ENCODE results near the gene AIFM3. TPM values are rescaled to one million over a fixed set of nuclear protein-coding genes. Genes with fewer than 3 reads are reported as not detected.

The AIFM3 gene
- total and polyA plus RNA-seq, 2 of the 4 experiments (the other 2 are of a cell fraction): 0.09 to 0.18 TPM

DNA sequence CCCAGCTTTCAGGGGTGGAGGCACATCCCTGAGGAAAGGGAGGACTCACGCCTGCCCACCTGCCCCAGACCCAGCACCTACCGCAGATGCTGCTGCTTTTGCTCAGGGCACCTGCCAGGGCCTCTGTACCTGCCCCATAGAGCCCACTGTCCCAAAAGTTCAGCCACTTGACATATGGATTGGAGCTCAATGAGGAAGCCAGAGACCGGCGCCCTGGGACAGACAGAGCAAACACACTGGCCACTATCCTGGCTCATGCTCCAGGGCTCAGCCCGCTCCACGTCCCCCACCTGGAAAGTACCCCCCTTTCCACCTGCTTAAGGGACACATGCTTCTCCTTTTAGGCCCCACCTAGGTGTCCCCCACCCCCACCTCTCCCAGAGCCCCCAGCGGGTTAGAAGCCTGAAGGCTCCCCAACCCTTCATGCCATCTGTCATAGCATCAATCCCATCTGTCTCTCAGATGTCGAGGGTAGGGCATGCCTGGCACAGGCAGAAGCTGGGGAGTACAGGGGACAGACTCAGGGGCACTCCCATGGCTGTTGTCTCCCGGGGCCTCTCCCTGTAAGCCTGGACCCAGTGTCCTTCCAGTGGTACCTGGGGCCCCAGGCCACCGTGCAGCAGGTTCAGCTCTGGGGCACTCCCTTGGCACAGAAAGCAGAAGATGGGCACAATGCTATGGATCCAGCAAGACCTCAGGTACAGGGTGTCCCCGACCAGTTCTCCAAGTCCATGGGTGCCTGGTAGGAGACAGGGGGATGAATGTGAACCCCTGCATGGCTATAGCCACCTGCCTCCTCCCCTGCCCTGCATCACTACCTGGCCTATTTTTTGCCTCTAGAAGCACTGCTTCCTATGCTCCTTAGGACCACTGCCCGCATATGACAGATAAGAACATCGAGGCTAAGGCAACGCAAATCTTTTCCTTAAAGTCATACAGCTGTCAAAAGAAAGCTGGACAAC is 45.7 kb downstream of the AIFM3 start:
- H3K4me2 ChIP-seq (ENCODE audit: low read depth, low read length): no peak overlapping the region
- intact Hi-C loops (cut with micrococcal nuclease): no loop called here
- CTCF ChIA-PET: interaction anchor here (0.6 kb wide), 1 partner anchor 197 kb away, joined by 4 read pairs; no protein-coding TSS in a partner anchor
- TF ChIP-seq FOS (IDR thresholded peaks at IDR 0.05; ENCODE audit: low read depth, low read length) (no peak), RFX5 (IDR thresholded peaks at IDR 0.05; ENCODE audit: low read depth, low read length) (no peak), CEBPB (IDR thresholded peaks at IDR 0.05; ENCODE audit: low read depth, low read length) (no peak), POLR2A (IDR thresholded peaks at IDR 0.05; ENCODE audit: low read depth, low read length) (no peak), BHLHE40 (IDR thresholded peaks at IDR 0.05; ENCODE audit: low read depth, low read length) (no peak), NFE2L2 (IDR thresholded peaks at IDR 0.05; ENCODE audit: low read depth, low read length) (no peak), MAZ (IDR thresholded peaks at IDR 0.05; ENCODE audit: borderline replicate concordance, low read depth, low read length) (no peak), CHD1 (IDR thresholded peaks at IDR 0.05; ENCODE audit: low read depth, low read length) (no peak), RCOR1 (IDR thresholded peaks at IDR 0.05; ENCODE audit: insufficient replicate concordance, low read length) (no peak), SMC3 (IDR thresholded peaks at IDR 0.05; ENCODE audit: low read depth, low read length) (no peak), MXI1 (IDR thresholded peaks at IDR 0.05; ENCODE audit: borderline replicate concordance, low read depth, low read length) (no peak)
- TF ChIP-seq, protein P1, sequence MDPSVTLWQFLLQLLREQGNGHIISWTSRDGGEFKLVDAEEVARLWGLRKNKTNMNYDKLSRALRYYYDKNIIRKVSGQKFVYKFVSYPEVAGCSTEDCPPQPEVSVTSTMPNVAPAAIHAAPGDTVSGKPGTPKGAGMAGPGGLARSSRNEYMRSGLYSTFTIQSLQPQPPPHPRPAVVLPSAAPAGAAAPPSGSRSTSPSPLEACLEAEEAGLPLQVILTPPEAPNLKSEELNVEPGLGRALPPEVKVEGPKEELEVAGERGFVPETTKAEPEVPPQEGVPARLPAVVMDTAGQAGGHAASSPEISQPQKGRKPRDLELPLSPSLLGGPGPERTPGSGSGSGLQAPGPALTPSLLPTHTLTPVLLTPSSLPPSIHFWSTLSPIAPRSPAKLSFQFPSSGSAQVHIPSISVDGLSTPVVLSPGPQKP (IDR thresholded peaks at IDR 0.05; ENCODE audit: borderline replicate concordance, low read depth, low read length): no peak
- TF ChIP-seq, protein P2, sequence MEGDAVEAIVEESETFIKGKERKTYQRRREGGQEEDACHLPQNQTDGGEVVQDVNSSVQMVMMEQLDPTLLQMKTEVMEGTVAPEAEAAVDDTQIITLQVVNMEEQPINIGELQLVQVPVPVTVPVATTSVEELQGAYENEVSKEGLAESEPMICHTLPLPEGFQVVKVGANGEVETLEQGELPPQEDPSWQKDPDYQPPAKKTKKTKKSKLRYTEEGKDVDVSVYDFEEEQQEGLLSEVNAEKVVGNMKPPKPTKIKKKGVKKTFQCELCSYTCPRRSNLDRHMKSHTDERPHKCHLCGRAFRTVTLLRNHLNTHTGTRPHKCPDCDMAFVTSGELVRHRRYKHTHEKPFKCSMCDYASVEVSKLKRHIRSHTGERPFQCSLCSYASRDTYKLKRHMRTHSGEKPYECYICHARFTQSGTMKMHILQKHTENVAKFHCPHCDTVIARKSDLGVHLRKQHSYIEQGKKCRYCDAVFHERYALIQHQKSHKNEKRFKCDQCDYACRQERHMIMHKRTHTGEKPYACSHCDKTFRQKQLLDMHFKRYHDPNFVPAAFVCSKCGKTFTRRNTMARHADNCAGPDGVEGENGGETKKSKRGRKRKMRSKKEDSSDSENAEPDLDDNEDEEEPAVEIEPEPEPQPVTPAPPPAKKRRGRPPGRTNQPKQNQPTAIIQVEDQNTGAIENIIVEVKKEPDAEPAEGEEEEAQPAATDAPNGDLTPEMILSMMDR (conservative IDR thresholded peaks at IDR 0.05; ENCODE audit: low read depth, low read length): no peak
- TF ChIP-seq, protein P3, sequence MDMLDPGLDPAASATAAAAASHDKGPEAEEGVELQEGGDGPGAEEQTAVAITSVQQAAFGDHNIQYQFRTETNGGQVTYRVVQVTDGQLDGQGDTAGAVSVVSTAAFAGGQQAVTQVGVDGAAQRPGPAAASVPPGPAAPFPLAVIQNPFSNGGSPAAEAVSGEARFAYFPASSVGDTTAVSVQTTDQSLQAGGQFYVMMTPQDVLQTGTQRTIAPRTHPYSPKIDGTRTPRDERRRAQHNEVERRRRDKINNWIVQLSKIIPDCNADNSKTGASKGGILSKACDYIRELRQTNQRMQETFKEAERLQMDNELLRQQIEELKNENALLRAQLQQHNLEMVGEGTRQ (IDR thresholded peaks at IDR 0.05; ENCODE audit: low read depth, low read length): no peak

More for the DNA sequence above, 45.7 kb downstream of the AIFM3 start:
- H3K9me1 ChIP-seq (ENCODE audit: insufficient read depth, low read length): peaks cover 10% of the 10 kb centered on the region
- no peak for ATAC-seq (ENCODE audit: low read depth)
- in situ Hi-C loops (cut with MboI; ENCODE audit: low sequenced_read_pairs): loop anchor here (10.0 kb wide), 1 partner anchor 82 kb away; no protein-coding TSS in a partner anchor
- no peaks in the 10 kb centered on the region for H3K9me3 ChIP-seq (ENCODE audit: control insufficient read depth, insufficient read depth, low read length)
- H2BK120ac ChIP-seq (ENCODE audit: low read depth, low read length): no peak overlapping the region
- no peak overlapping the region for H3K9ac ChIP-seq (ENCODE audit: low read depth, low read length)
- H3K4ac ChIP-seq (ENCODE audit: low read depth, low read length): no peak overlapping the region
- H2BK15ac ChIP-seq (ENCODE audit: low read depth, low read length): no peak overlapping the region
- no peak overlapping the region for H2BK20ac ChIP-seq (ENCODE audit: low read depth, low read length)
- H3K23ac ChIP-seq (ENCODE audit: low read depth, low read length): no peak overlapping the region
- no peak overlapping the region for H4K91ac ChIP-seq (ENCODE audit: insufficient read depth, low read depth, low read length)
- peaks cover 14% of the 10 kb centered on the region for H3K4me1 ChIP-seq (ENCODE audit: control insufficient read depth, insufficient read depth, low read length)
- no peak overlapping the region for H4K8ac ChIP-seq (ENCODE audit: low read depth in 2 of 2, low read length in 2 of 2)
- DNase-seq: no peak
- H2AK5ac ChIP-seq (ENCODE audit: low read depth, low read length): no peak overlapping the region
- H3K27ac ChIP-seq (ENCODE audit: insufficient read depth, low read length): no peak overlapping the region
- dilution Hi-C loops (cut with HindIII; ENCODE audit: low sequenced_read_pairs, unreplicated experiment): no loop called here
- H3K36me3 ChIP-seq (ENCODE audit: control insufficient read depth, insufficient read depth, low read length): no peaks in the 10 kb centered on the region
- no peak overlapping the region for H2BK5ac ChIP-seq (ENCODE audit: low read depth, low read length, poor library complexity, severe bottlenecking)
- no peak overlapping the region for H2AFZ ChIP-seq (replicated peaks; ENCODE audit: low read length, poor library complexity)
- POLR2A ChIA-PET (ENCODE audit: unreplicated experiment): no interaction called here
- H4K20me1 ChIP-seq (ENCODE audit: insufficient read depth, low read length): peaks cover 4% of the 10 kb centered on the region; the same call in 1 of the 2 replicates
- no peak overlapping the region for H3K14ac ChIP-seq (replicated peaks; ENCODE audit: low read depth, low read length)
- no peak overlapping the region for H3K56ac ChIP-seq (ENCODE audit: extremely low read depth, insufficient read depth, low read length)
- H3K79me1 ChIP-seq (ENCODE audit: low read depth in 1 of 2, low read length in 2 of 2): 0 out of 4 replicates have a peak, but pooled peaks cover 0 to 5% of the 10 kb centered on the region in 2 experiments
- no TSS peak for BruUV-seq (replicated peaks)
- WGBS, 2 experiments (ENCODE audit: extremely low coverage in 2 of 2, insufficient read length in 1 of 2): 76% methylated on average over 9 of the region's 14 CpGs; no CpG with 5 or more reads in 1 of the 2 experiments
- H3K27me3 ChIP-seq (ENCODE audit: control insufficient read depth, insufficient read depth, low read length): no peaks in the 10 kb centered on the region
- no peak overlapping the region for H2AK9ac ChIP-seq (replicated peaks; ENCODE audit: low read depth, low read length, poor library complexity)
- H3K18ac ChIP-seq (ENCODE audit: low read depth, low read length): no peak overlapping the region
- H4K5ac ChIP-seq (ENCODE audit: low read depth, low read length): no peak overlapping the region
- no peak overlapping the region for H3K4me3 ChIP-seq (ENCODE audit: insufficient read depth, low read depth, low read length)

All from IMR-90 (cell line).